HepG2 (cell line): Measurements from ENCODE around the gene P4HB. TPM values are rescaled to one million over a fixed set of nuclear protein-coding genes. Genes with fewer than 3 reads are reported as not detected.

Experiments used
- ATF1 ChIP-seq: IDR thresholded peaks from 2 replicates; pipeline ENCODE4 v1.6.1; 2016; ENCODE audit warnings: mild to moderate bottlenecking, control low read depth
- EP300 ChIP-seq, 3 experiments: sonication (generic) in 1 of 3; formaldehyde crosslinking in 1 of 3; IDR thresholded peaks; 2 replicates each; pipeline versions ENCODE4 v1.5.1 to v1.6.1; 2011 to 2020; ENCODE audit warnings: low read depth in 2 of 3, low read length in 2 of 3, borderline replicate concordance in 1 of 3, improper control_type of control experiment in 1 of 3, mild to moderate bottlenecking in 1 of 3, missing genetic modification reagents in 1 of 3, moderate library complexity in 1 of 3
- HOMEZ ChIP-seq: IDR thresholded peaks from 2 replicates; pipeline ENCODE4 v1.6.1; 2016; ENCODE audit warnings: low read depth
- MYNN ChIP-seq: sonication (generic); formaldehyde crosslinking; IDR thresholded peaks from 2 replicates; pipeline ENCODE4 v1.4.0; 2020; ENCODE audit warnings: mild to moderate bottlenecking, low read depth, missing genetic modification reagents
- MZF1 ChIP-seq: sonication (generic); formaldehyde crosslinking; IDR thresholded peaks from 2 replicates; pipeline ENCODE4 v1.8.1; 2023; ENCODE audit warnings: mild to moderate bottlenecking, missing genetic modification reagents, borderline replicate concordance
- NR3C1 ChIP-seq: sonication (generic); formaldehyde crosslinking; IDR thresholded peaks from 2 replicates; pipeline ENCODE4 v1.4.0; 2020; ENCODE audit warnings: missing genetic modification reagents
- POLR2G ChIP-seq: fragments of 200-400 bp; formaldehyde crosslinking; IDR thresholded peaks from 2 replicates; pipeline ENCODE4 v1.6.1; 2018; ENCODE audit warnings: mild to moderate bottlenecking, low read depth, low read length, moderate library complexity
- REL ChIP-seq: sonication (generic); formaldehyde crosslinking; conservative IDR thresholded peaks from 2 replicates; pipeline ENCODE4 v1.8.0; 2022; ENCODE audit warnings: mild to moderate bottlenecking, missing genetic modification reagents, moderate library complexity
- TBX2 ChIP-seq: sonication (generic); formaldehyde crosslinking; IDR thresholded peaks from 2 replicates; pipeline ENCODE4 v1.5.0; 2020; ENCODE audit warnings: missing genetic modification reagents, mild to moderate bottlenecking, borderline replicate concordance
- ZFP90 ChIP-seq: sonication (generic); formaldehyde crosslinking; IDR thresholded peaks from 2 replicates; pipeline ENCODE4 v1.8.0; 2022; ENCODE audit warnings: missing genetic modification reagents, mild to moderate bottlenecking, inconsistent platforms, borderline replicate concordance
- ZNF546 ChIP-seq: sonication (generic); formaldehyde crosslinking; conservative IDR thresholded peaks from 2 replicates; pipeline ENCODE4 v1.8.1; 2023; ENCODE audit warnings: mild to moderate bottlenecking, missing genetic modification reagents
- ZNF577 ChIP-seq: sonication (generic); formaldehyde crosslinking; IDR thresholded peaks from 2 replicates; pipeline ENCODE4 v1.4.0; 2020; ENCODE audit warnings: mild to moderate bottlenecking, low read depth, missing genetic modification reagents, borderline replicate concordance
- polyA plus RNA-seq, 8 experiments: library from polyadenylated mRNA; depleted of rRNA in 3 of 8; stranded (reverse) in 7 of 8; unstranded in 1 of 8; fragments of >200 nt; fragmentation: Illumina TruSeq in 4 of 8; extraction: Trizol in 4 of 8; gene quantifications; 2 replicates each; pipeline versions ENCODE4 v1.2.1 to v1.2.3, GENCODE V29; 2011 to 2016; ENCODE audit warnings: low read depth in 4 of 8, missing spikeins in 1 of 8, mixed read lengths in 1 of 8; ENCODE audit not compliant: insufficient read depth in 1 of 8
- total RNA-seq, 5 experiments: library from RNA; depleted of rRNA; stranded (reverse); fragments of >200 nt; fragmentation: Illumina TruSeq; extraction: Trizol; gene quantifications; 2 replicates each; pipeline ENCODE4 v1.2.3, GENCODE V29; 2016; ENCODE audit warnings: low read depth in 1 of 5
- TF ChIP-seq, protein P1 (sequence below), 2 experiments: fragments of 450-650 bp in 1 of 2; sonication (generic) in 1 of 2; formaldehyde crosslinking in 1 of 2; IDR thresholded peaks; 2 replicates each; pipeline versions ENCODE4 v1.6.1 to v1.8.0; 2016 to 2022; ENCODE audit warnings: antibody characterized with exemption in 1 of 2, mild to moderate bottlenecking in 1 of 2, missing genetic modification reagents in 1 of 2
- TF ChIP-seq, protein P2 (sequence below), 2 experiments: sonication (generic) in 1 of 2; formaldehyde crosslinking in 1 of 2; IDR thresholded peaks; 2 replicates each; pipeline versions ENCODE4 v1.5.1 to v1.6.1; 2011 to 2020; ENCODE audit warnings: borderline replicate concordance in 1 of 2, low read depth in 1 of 2, low read length in 1 of 2, mild to moderate bottlenecking in 1 of 2, missing genetic modification reagents in 1 of 2, moderate library complexity in 1 of 2

P4HB gene
- total and polyA plus RNA-seq, 2 of the 13 experiments (the other 11 are each of a cell fraction or from before 2014, with no cell fraction given): 185 to 782 TPM

DNA sequence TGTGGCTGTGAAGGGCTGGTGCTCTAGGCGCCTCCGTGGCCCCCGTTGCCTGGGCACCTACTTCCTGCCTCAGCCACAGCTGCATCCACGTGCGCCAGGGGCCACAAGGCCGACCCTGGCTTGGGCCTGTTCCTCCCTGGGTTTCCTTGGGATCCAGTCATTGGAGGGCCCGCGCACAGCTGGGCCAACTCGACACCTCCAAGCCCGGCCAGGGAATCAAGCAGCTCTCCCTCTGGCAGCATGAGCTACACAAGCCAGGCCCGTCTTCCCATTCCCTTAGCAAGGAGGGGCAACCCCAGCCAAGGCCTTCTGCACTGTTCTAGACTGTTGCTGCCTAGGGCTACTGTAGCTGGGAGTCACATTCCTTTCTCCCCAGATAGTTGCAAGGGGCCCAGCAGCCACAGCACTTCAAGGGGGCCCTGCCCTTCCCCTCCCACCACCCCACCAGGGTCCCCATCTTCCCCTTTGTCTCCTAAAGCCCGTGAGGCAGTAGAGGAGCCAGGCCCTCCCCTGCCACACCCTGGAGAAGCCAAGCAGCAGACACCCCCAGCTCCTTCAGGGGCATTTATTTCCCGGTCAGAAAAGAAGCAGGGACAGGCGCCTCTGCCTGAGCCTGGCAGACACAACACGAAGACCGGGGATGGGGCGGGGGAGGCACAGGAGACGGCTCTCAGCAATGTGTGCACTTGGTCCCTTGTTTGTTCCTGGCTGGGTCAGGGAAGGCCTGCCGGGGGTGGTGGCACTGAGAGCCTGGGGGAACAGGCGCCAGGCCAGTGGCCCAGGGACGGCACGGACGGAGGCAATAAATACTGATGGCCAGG is 7.0 kb upstream of the P4HB start (continued):
- TF ChIP-seq, protein P1, sequence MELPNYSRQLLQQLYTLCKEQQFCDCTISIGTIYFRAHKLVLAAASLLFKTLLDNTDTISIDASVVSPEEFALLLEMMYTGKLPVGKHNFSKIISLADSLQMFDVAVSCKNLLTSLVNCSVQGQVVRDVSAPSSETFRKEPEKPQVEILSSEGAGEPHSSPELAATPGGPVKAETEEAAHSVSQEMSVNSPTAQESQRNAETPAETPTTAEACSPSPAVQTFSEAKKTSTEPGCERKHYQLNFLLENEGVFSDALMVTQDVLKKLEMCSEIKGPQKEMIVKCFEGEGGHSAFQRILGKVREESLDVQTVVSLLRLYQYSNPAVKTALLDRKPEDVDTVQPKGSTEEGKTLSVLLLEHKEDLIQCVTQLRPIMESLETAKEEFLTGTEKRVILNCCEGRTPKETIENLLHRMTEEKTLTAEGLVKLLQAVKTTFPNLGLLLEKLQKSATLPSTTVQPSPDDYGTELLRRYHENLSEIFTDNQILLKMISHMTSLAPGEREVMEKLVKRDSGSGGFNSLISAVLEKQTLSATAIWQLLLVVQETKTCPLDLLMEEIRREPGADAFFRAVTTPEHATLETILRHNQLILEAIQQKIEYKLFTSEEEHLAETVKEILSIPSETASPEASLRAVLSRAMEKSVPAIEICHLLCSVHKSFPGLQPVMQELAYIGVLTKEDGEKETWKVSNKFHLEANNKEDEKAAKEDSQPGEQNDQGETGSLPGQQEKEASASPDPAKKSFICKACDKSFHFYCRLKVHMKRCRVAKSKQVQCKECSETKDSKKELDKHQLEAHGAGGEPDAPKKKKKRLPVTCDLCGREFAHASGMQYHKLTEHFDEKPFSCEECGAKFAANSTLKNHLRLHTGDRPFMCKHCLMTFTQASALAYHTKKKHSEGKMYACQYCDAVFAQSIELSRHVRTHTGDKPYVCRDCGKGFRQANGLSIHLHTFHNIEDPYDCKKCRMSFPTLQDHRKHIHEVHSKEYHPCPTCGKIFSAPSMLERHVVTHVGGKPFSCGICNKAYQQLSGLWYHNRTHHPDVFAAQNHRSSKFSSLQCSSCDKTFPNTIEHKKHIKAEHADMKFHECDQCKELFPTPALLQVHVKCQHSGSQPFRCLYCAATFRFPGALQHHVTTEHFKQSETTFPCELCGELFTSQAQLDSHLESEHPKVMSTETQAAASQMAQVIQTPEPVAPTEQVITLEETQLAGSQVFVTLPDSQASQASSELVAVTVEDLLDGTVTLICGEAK (IDR thresholded peaks at IDR 0.05): no peak
- TF ChIP-seq, protein P1 (CRISPR knock-in tag; IDR thresholded peaks at IDR 0.05): no peak
- TF ChIP-seq MYNN (CRISPR knock-in tag) (no peak), ZFP90 (CRISPR knock-in tag) (no peak; the same call in 1 of the 2 replicates), MZF1 (CRISPR knock-in tag) (no peak), ATF1 (CRISPR knock-in tag) (no peak), REL (CRISPR knock-in tag) (no peak), TBX2 (CRISPR knock-in tag) (no peak), HOMEZ (CRISPR knock-in tag) (no peak), NR3C1 (CRISPR knock-in tag) (no peak), POLR2G (peak; percentile 85), ZNF577 (CRISPR knock-in tag) (no peak), ZNF546 (CRISPR knock-in tag) (no peak), EP300 (IDR thresholded peaks at IDR 0.05; ENCODE audit: low read depth in 2 of 2, low read length in 2 of 2) (no peak), EP300 (CRISPR knock-in tag; IDR thresholded peaks at IDR 0.05; ENCODE audit: borderline replicate concordance) (no peak)
- TF ChIP-seq, protein P2, sequence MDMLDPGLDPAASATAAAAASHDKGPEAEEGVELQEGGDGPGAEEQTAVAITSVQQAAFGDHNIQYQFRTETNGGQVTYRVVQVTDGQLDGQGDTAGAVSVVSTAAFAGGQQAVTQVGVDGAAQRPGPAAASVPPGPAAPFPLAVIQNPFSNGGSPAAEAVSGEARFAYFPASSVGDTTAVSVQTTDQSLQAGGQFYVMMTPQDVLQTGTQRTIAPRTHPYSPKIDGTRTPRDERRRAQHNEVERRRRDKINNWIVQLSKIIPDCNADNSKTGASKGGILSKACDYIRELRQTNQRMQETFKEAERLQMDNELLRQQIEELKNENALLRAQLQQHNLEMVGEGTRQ (IDR thresholded peaks at IDR 0.05; ENCODE audit: low read depth, low read length): no peak
- TF ChIP-seq, protein P2 (CRISPR knock-in tag; IDR thresholded peaks at IDR 0.05; ENCODE audit: borderline replicate concordance): no peak
